Measurements from ENCODE around the gene CDHR5.

Gene CDHR5

GRCh38 chr11:587546-587945 is 37.2 kb downstream of the CDHR5 start:
- no peak overlapping the region for H3K4me3 ChIP-seq (ENCODE audit: low read depth, low read length)
- in situ Hi-C loops (cut with HindIII; ENCODE audit: low sequenced_read_pairs): no loop called here
- TF ChIP-seq CTCF (IDR thresholded peaks at IDR 0.05; ENCODE audit: low read depth, low read length, missing control alignments): no peak
- DNase-seq (ENCODE audit: low read depth): no peak

DNA sequence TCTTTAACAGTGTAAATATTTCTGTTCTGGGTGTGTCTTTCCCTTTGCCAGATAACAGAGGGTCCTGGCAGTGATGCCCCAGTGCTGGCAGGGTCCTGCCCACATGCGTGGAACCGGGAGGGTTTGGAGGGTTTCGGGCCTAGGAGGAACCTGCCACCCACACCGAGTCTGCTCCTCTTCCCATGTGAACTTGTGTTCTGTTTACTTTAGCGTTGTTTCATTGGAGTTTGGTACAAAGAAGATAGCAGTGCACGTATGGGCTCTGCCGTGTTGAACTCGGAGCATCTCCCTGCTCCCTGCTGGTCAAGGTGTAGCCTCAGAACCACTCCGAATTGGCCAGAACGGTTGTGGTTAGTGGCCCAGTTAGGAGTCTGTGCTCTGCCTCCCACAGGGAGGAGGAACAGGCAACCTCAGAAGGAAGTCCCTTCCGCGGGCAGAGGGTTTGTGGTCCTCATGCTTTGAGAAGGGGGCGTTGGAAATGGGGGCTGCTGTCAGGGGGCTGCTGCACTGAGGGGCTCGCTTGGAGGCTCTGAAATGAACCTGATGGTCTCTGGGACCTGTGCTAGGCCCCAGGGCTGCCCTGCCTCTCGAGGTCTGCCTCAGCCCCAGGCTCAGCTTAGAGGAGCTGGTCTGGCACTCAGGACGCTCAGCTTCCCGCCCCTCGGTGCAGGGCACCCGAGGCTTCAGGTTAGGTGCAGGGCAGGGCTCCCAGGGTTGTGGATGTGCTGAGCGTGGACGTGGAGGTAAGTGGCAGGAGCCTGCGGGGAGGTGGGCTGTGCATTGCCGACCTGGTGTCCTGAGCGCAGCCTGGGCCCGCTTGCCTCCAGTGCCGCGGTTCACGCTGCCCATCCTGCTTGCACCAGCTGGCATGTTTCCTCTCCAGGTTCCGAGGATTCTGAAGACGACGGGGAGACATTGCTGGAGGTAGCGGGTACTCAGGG is 38.1 kb downstream of the CDHR5 start:
- in situ Hi-C loops (cut with HindIII; ENCODE audit: low sequenced_read_pairs): no loop called here
- no peak overlapping the region for H3K4me3 ChIP-seq (ENCODE audit: low read depth, low read length)
- no peak for TF ChIP-seq CTCF (IDR thresholded peaks at IDR 0.05; ENCODE audit: low read depth, low read length, missing control alignments)
- DNase-seq (ENCODE audit: low read depth): no peak

DNA sequence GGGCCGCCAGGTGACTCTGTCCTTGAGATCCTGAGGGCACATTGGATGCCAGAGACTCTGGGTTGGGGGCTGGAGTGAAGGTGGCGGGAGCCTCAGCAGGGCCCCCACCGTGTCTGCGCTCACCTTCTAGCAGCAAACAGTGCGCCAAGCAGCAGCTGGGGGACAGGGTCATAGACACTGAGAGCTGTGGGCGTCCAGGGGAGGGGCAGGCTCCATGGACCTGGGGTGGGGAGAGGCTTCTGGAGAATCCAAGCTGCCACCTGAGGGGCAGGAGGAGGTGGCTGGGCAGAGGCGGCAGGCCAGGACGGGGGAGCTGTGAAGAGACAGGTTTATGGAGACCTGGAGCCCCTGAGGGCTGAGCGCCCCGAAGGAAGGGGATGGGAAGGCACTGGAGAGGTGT is 40.5 kb downstream of the CDHR5 start:
- no peak for DNase-seq (ENCODE audit: low read depth)
- in situ Hi-C loops (cut with HindIII; ENCODE audit: low sequenced_read_pairs): no loop called here
- no peak overlapping the region for H3K4me3 ChIP-seq (ENCODE audit: low read depth, low read length)
- TF ChIP-seq CTCF (IDR thresholded peaks at IDR 0.05; ENCODE audit: low read depth, low read length, missing control alignments): no peak

- no peak for TF ChIP-seq CTCF (IDR thresholded peaks at IDR 0.05; ENCODE audit: low read depth, low read length, missing control alignments)
- DNase-seq (ENCODE audit: low read depth): no peak
- in situ Hi-C loops (cut with HindIII; ENCODE audit: low sequenced_read_pairs): no loop called here
- H3K4me3 ChIP-seq (ENCODE audit: low read depth, low read length): no peak overlapping the region
Observed at GRCh38 chr11:581752-582151, 43.0 kb downstream of the CDHR5 start.

DNA sequence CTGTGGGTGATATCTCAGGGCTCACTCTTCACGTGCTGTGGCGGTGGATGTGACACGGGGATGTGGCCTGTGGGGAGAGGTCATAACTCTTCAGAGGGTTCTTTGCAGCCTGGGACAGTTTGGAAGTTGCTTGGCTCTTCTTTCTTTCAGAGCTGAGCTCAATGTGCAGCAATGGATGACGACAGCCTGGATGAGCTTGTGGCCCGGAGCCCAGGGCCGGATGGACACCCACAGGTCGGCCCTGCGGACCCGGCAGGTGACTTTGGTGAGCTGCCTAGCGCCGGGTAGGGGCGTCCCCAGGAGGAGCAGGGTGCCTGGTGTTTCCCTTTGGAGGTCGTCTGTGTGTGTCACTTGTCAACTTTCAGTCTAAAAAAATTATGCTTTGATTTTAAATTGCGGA is 43.4 kb downstream of the CDHR5 start:
- no peak for TF ChIP-seq CTCF (IDR thresholded peaks at IDR 0.05; ENCODE audit: low read depth, low read length, missing control alignments)
- no peak overlapping the region for H3K4me3 ChIP-seq (ENCODE audit: low read depth, low read length)
- in situ Hi-C loops (cut with HindIII; ENCODE audit: low sequenced_read_pairs): no loop called here
- no peak for DNase-seq (ENCODE audit: low read depth)

GRCh38 chr11:579830-580601 is 44.7 kb downstream of the CDHR5 start:
- in situ Hi-C loops (cut with HindIII; ENCODE audit: low sequenced_read_pairs): no loop called here
- no peak for DNase-seq (ENCODE audit: low read depth)
- no peak for TF ChIP-seq CTCF (IDR thresholded peaks at IDR 0.05; ENCODE audit: low read depth, low read length, missing control alignments)
- H3K4me3 ChIP-seq (ENCODE audit: low read depth, low read length): no peak overlapping the region

Data from astrocyte of the cerebellum (primary cell).